GM12878 (cell line): ENCODE results near the gene C1D. TPM values are rescaled to one million over a fixed set of nuclear protein-coding genes. Genes with fewer than 3 reads are reported as not detected.

Experiments used
- ATAC-seq: fragments of 200-7000 bp; cut with Tn5 transposase; 3 replicates; pipeline ENCODE4 v1.9.1; 2020; ENCODE audit warnings: mild to moderate bottlenecking, moderate library complexity
- BruUV-seq: library from RNA; stranded (reverse); fragments of 400-500 nt; replicated peaks from 2 replicates; lab custom pipeline; 2021; lab: Mats Ljungman, UMichigan
- CTCF ChIA-PET: fragments of 300-600 bp; sonication (Branson Sonifier 250); formaldehyde crosslinking; extraction: SDS; loops from one replicate; lab custom pipeline; 2021; ENCODE audit warnings: inconsistent platforms; lab: Yijun Ruan, JAX
- POLR2A ChIA-PET: fragments of 350-600 bp; formaldehyde crosslinking; extraction: SDS; loops from one replicate; lab custom pipeline; 2021; ENCODE audit warnings: inconsistent platforms; lab: Charles Lee
- RAD21 ChIA-PET: fragments of 300-600 bp; sonication (Branson Sonifier 250); formaldehyde crosslinking; loops from one replicate; lab custom pipeline; 2023; ENCODE audit warnings: antibody characterized with exemption; ENCODE audit not compliant: unreplicated experiment; lab: Charles Lee
- SMC1A ChIA-PET: fragments of 300-600 bp; sonication (Branson Sonifier 250); formaldehyde crosslinking; loops from one replicate; lab custom pipeline; 2023; ENCODE audit not compliant: unreplicated experiment, uncharacterized antibody; lab: Charles Lee
- DNase-seq: peaks from one replicate; pipeline ENCODE4 v3.0.0-alpha.2; 2011; ENCODE audit warnings: low read depth, low spot score
- FAIRE-seq: peaks from 3 replicates; lab custom pipeline; 2011; peaks lifted over from hg19 to GRCh38; lab: Jason Lieb, UNC
- H2AFZ ChIP-seq: 2 replicates; pipeline ENCODE4 v1.6.0; 2011; ENCODE audit warnings: low read depth, low read length, control low read depth; ENCODE audit not compliant: control insufficient read depth
- H3K27ac ChIP-seq: 2 replicates; pipeline ENCODE4 v1.5.1; 2011; ENCODE audit warnings: control low read depth; ENCODE audit not compliant: control insufficient read depth, insufficient read depth
- H3K27me3 ChIP-seq, 2 experiments: replicated peaks in 1 of 2; 2 replicates each; pipeline versions ENCODE4 v1.6.0 to v1.6.1; 2011; ENCODE audit warnings: low read length in 1 of 2; ENCODE audit not compliant: control insufficient read depth in 2 of 2, insufficient read depth in 2 of 2
- H3K36me3 ChIP-seq, 2 experiments: 2 replicates each; pipeline ENCODE4 v1.5.1; 2011; ENCODE audit warnings: low read length in 1 of 2; ENCODE audit not compliant: control insufficient read depth in 2 of 2, insufficient read depth in 2 of 2
- H3K4me1 ChIP-seq: 2 replicates; pipeline ENCODE4 v1.6.1; 2011; ENCODE audit warnings: mild to moderate bottlenecking, low read length, moderate library complexity, mixed read lengths; ENCODE audit not compliant: control insufficient read depth, insufficient read depth
- H3K4me2 ChIP-seq: 2 replicates; pipeline ENCODE4 v1.6.0; 2011; ENCODE audit warnings: control low read depth; ENCODE audit not compliant: control insufficient read depth, insufficient read depth
- H3K4me3 ChIP-seq: fragments of 200-600 bp; sonication (generic); 2 replicates; pipeline ENCODE4 v1.5.1; 2016
- H3K79me2 ChIP-seq: 2 replicates; pipeline ENCODE4 v1.6.0; 2011; ENCODE audit warnings: low read length; ENCODE audit not compliant: control insufficient read depth, insufficient read depth
- H3K9ac ChIP-seq: 2 replicates; pipeline ENCODE4 v1.8.0; 2011; ENCODE audit warnings: low read length, control low read depth, mixed read lengths; ENCODE audit not compliant: control insufficient read depth, insufficient read depth
- H3K9me3 ChIP-seq: replicated peaks from 3 replicates; pipeline ENCODE4 v1.5.1; 2011; ENCODE audit warnings: mild to moderate bottlenecking, low read length; ENCODE audit not compliant: control insufficient read depth, insufficient read depth
- H4K20me1 ChIP-seq: 2 replicates; pipeline ENCODE4 v1.6.0; 2011; ENCODE audit not compliant: control insufficient read depth, insufficient read depth
- BMI1 ChIP-seq: fragments of 450-650 bp; IDR thresholded peaks from 2 replicates; pipeline ENCODE4 v1.6.1; 2016; ENCODE audit warnings: mild to moderate bottlenecking, moderate library complexity, borderline replicate concordance
- FOXM1 ChIP-seq: IDR thresholded peaks from 2 replicates; pipeline ENCODE4 v1.6.1; 2012; ENCODE audit warnings: low read depth, mild to moderate bottlenecking, inconsistent platforms, low read length, moderate library complexity
- HDGF ChIP-seq: fragments of 450-650 bp; IDR thresholded peaks from 2 replicates; pipeline ENCODE4 v1.6.1; 2016; ENCODE audit warnings: antibody characterized with exemption
- JUND ChIP-seq: IDR thresholded peaks from 2 replicates; pipeline ENCODE4 v1.6.1; 2012; ENCODE audit warnings: low read depth, mild to moderate bottlenecking, low read length, improper control_type of control experiment, moderate library complexity
- MYC ChIP-seq: IDR thresholded peaks from 2 replicates; pipeline ENCODE4 v1.6.1; 2011; ENCODE audit warnings: mild to moderate bottlenecking, low read length, moderate library complexity, inconsistent platforms; ENCODE audit not compliant: insufficient read depth, insufficient replicate concordance, insufficient read length, severe bottlenecking
- NKRF ChIP-seq: fragments of 450-650 bp; conservative IDR thresholded peaks from 2 replicates; pipeline ENCODE4 v1.6.1; 2017; ENCODE audit warnings: mild to moderate bottlenecking, moderate library complexity
- POLR2A ChIP-seq: IDR thresholded peaks from 2 replicates; pipeline ENCODE4 v1.6.1; 2011; ENCODE audit warnings: low read depth, mild to moderate bottlenecking, low read length
- POLR2AphosphoS5 ChIP-seq: IDR thresholded peaks from 2 replicates; pipeline ENCODE4 v1.6.1; 2011; ENCODE audit warnings: mild to moderate bottlenecking, low read length, inconsistent platforms
- PRDM15 ChIP-seq: fragments of 450-650 bp; formaldehyde crosslinking; IDR thresholded peaks from 2 replicates; pipeline ENCODE4 v1.4.0; 2020; ENCODE audit warnings: mild to moderate bottlenecking, moderate library complexity
- REST ChIP-seq: IDR thresholded peaks from 2 replicates; pipeline ENCODE4 v1.6.1; 2012; ENCODE audit warnings: mild to moderate bottlenecking, low read depth, low read length
- SIX5 ChIP-seq: IDR thresholded peaks from 2 replicates; pipeline ENCODE4 v1.6.1; 2011; ENCODE audit warnings: mild to moderate bottlenecking, low read depth, low read length, moderate library complexity; ENCODE audit not compliant: severe bottlenecking
- USF2 ChIP-seq: IDR thresholded peaks from 2 replicates; pipeline ENCODE4 v1.6.1; 2011; ENCODE audit warnings: low read depth, low read length, improper control_type of control experiment, borderline replicate concordance
- YY1 ChIP-seq: IDR thresholded peaks from 2 replicates; pipeline ENCODE4 v1.6.1; 2011; ENCODE audit warnings: low read depth, mild to moderate bottlenecking, low read length
- WGBS: methylation state at CpG from one replicate; pipeline ENCODE4 v1.1.6; 2016; ENCODE audit warnings: low lambda C conversion rate; ENCODE audit not compliant: insufficient replicate concordance, insufficient coverage; ENCODE audit errors: missing lambda C conversion rate; 5-methylcytosine and 5-hydroxymethylcytosine counted together
- in situ Hi-C: fragments of 300-500 bp; cut with MboI; formaldehyde crosslinking; loops from 9 replicates; pipeline ENCODE4 v1.14.3; 2018; ENCODE audit warnings: mixed read lengths
- intact Hi-C: fragments of 100-400 bp; cut with micrococcal nuclease; formaldehyde crosslinking; loops from one replicate; pipeline ENCODE4 v1.14.2; 2022; ENCODE audit not compliant: unreplicated experiment
- polyA plus RNA-seq, 11 experiments: library from polyadenylated mRNA; depleted of rRNA in 4 of 11; unstranded in 6 of 11; stranded (reverse) in 5 of 11; fragments of >200 nt; fragmentation: Nextera tagmentation in 4 of 11; fragmentation: Illumina TruSeq in 1 of 11; extraction: Ambion mirVana in 4 of 11; extraction: Trizol in 1 of 11; gene quantifications; 1 replicate in 1 of 11; 2 replicates in 10 of 11; pipeline versions ENCODE4 v1.2.1 to v1.2.3, GENCODE V29; 2011 to 2016; ENCODE audit warnings: inconsistent platforms in 2 of 11, missing spikeins in 2 of 11, low read depth in 1 of 11
- total RNA-seq, 4 experiments: library from RNA; depleted of rRNA in 3 of 4; stranded (reverse); fragments of >200 nt in 3 of 4; fragmentation: Illumina TruSeq in 1 of 4; extraction: Trizol in 1 of 4; gene quantifications; 2 replicates each; pipeline versions ENCODE4 v1.2.1 to v1.2.3, GENCODE V29; 2013 to 2021

C1D gene
- total and polyA plus RNA-seq, 10 of the 15 experiments (the other 5 are each of a cell fraction or from before 2014, with no cell fraction given), result 18.9 to 152 (median 59.1) TPM

GRCh38 chr2:68094111-68094510, 31.3 kb upstream of the C1D start:
- Histone ChIP-seq H3K4me3 (no peak overlapping the region), H3K36me3 (no peaks in the 10 kb centered on the region), H3K27me3 (no peaks in the 10 kb centered on the region), H2AFZ (no peak overlapping the region), H4K20me1 (no peaks in the 10 kb centered on the region), H3K4me2 (no peak overlapping the region), H3K27ac (no peak overlapping the region), H3K4me1 (peaks cover 4% of the 10 kb centered on the region; the same call in 1 of the 2 replicates), H3K9ac (no peak overlapping the region), H3K79me2 (no peaks in the 10 kb centered on the region), H3K9me3 (no peaks in the 10 kb centered on the region)
- 82% methylated on average over 1 of the region's 1 CpG for WGBS
- SMC1A ChIA-PET, result no interaction called here
- no TSS peak for BruUV-seq
- RAD21 ChIA-PET, result no interaction called here
- CTCF ChIA-PET, result interaction anchor here (0.7 kb wide), 1 partner anchor 15 kb away, joined by 3 read pairs; no protein-coding TSS in a partner anchor
- DNase-seq (no peak), ATAC-seq (no peak), FAIRE-seq (no peak)
- TF ChIP-seq YY1 (no peak), FOXM1 (no peak), POLR2A (no peak), MYC (no peak), PRDM15 (CRISPR knock-in tag) (no peak), POLR2AphosphoS5 (no peak), REST (no peak), JUND (no peak), SIX5 (no peak), BMI1 (no peak), USF2 (no peak), NKRF (no peak), HDGF (no peak)
- POLR2A ChIA-PET, result no interaction called here
- in situ Hi-C loops, result no loop called here
- intact Hi-C loops, result no loop called here
